ENCODE results near the gene RNFT1. TPM values are rescaled to one million over a fixed set of nuclear protein-coding genes. Genes with fewer than 3 reads are reported as not detected.

RNFT1 gene
- total RNA-seq (2022; extraction: Qiagen RNA extraction; ENCODE audit: low read depth) = 10.7 to 14.0 TPM (median 13.6 TPM) in 5 replicates

GRCh38 chr17:59964482-59965328, at the start of gene RNFT1:
Gene RNFT1 (minus strand): TSS chr17:59964740. CDS start chr17:59964663, 77 bp downstream.

Other genes starting within 250 kb of the RNFT1 start
- 11.5 to 13.2 TPM (median 12.9 TPM) in 5 replicates for gene TUBD1, start 71.8 kb downstream of the RNFT1 start, total RNA-seq (2022; extraction: Qiagen RNA extraction; ENCODE audit: low read depth)
- gene RPS6KB1, start 71.6 kb downstream of the RNFT1 start, total RNA-seq (2022; extraction: Qiagen RNA extraction; ENCODE audit: low read depth) = 41.9 to 52.3 TPM (median 49.5 TPM) in 5 replicates
- 18.3 to 20.8 TPM (median 19.3 TPM) in 5 replicates for gene HEATR6, start 114.2 kb upstream of the RNFT1 start, total RNA-seq (2022; extraction: Qiagen RNA extraction; ENCODE audit: low read depth)
- gene CA4, start 185.2 kb upstream of the RNFT1 start, total RNA-seq (2022; extraction: Qiagen RNA extraction; ENCODE audit: low read depth) = 0.24 TPM in 1 of 5 replicates, not detected in the others

All from A549 treated with ZK216348 at 1 μM for 4 hours (cell line).